Lower lobe of right lung (tissue), 2 donors: ENCODE data around the gene AGPAT3. TPM values are rescaled to one million over a fixed set of nuclear protein-coding genes. Genes with fewer than 3 reads are reported as not detected.

ENCODE experiments used
- ATAC-seq, 2 donors: fragments of 200-7000 bp; cut with Tn5 transposase; one replicate each; pipeline ENCODE4 v1.9.1; 2020 to 2022; ENCODE audit warnings: mild to moderate bottlenecking in 2 of 2, moderate library complexity in 2 of 2
- DNase-seq: peaks from one replicate; pipeline ENCODE4 v3.0.0-alpha.2; 2020
- H3K27ac ChIP-seq: fragments of 200-600 bp; one replicate; pipeline ENCODE4 v1.8.0; 2022
- H3K27me3 ChIP-seq: fragments of 200-600 bp; one replicate; pipeline ENCODE4 v1.8.0; 2022; ENCODE audit warnings: low read depth
- H3K36me3 ChIP-seq: fragments of 200-600 bp; one replicate; pipeline ENCODE4 v1.8.0; 2022; ENCODE audit warnings: mild to moderate bottlenecking
- H3K4me1 ChIP-seq: fragments of 200-600 bp; one replicate; pipeline ENCODE4 v1.8.0; 2022
- H3K4me3 ChIP-seq: fragments of 200-600 bp; one replicate; pipeline ENCODE4 v1.8.0; 2022; ENCODE audit warnings: mild to moderate bottlenecking
- H3K9me3 ChIP-seq: fragments of 200-600 bp; one replicate; pipeline ENCODE4 v1.8.0; 2022
- intact Hi-C: fragments of 100-400 bp; cut with DNase I; formaldehyde crosslinking; loops from one replicate; pipeline ENCODE4 v1.11.0; 2022
- total RNA-seq: library from RNA; stranded (reverse); fragmentation: NEBNext Ultra II Directional; extraction: Animal tissue kit (Norgen Biotek cat#: 25700); gene quantifications from one replicate; pipeline ENCODE4 v1.2.1, GENCODE V29; 2021
- TF ChIP-seq, protein P1 (sequence below): fragments of 200-600 bp; IDR thresholded peaks from one replicate; pipeline ENCODE4 v1.8.0; 2022; ENCODE audit warnings: antibody characterized with exemption, mild to moderate bottlenecking
- donor health status: DM: no; HTN: yes; CAD: no; lungs with severe emphysema.

AGPAT3 gene
- total RNA-seq, 1 donor from 2014 or later: 83.3 TPM

DNA sequence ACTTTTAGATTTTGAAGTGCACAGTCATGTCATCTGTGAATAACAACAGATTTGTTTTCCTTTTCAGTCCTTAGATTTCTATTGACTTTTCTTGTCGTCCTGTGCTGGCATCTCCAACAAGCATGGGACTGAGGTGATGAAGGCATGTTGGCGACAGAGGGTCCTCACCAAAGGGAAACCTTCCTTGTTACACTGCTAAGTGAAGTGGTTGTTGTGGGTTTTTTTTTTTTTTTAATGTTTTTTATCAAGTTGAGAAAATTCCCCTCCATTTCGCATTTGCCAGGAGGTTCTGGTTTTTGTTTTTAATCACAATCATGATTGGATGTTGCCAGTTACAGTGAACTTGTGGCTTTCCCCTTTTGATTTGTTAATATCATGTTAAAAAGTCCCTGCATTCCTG, 24.0 kb downstream of the AGPAT3 start:
- Histone ChIP-seq H3K27ac (no peak overlapping the region), H3K4me3 (no peak overlapping the region), H3K9me3 (no peaks in the 10 kb centered on the region), H3K4me1 (peaks cover 39% of the 10 kb centered on the region), H3K36me3 (peaks cover 10% of the 10 kb centered on the region), H3K27me3 (no peaks in the 10 kb centered on the region)
- DNase-seq: no peak
- TF ChIP-seq, protein P1, sequence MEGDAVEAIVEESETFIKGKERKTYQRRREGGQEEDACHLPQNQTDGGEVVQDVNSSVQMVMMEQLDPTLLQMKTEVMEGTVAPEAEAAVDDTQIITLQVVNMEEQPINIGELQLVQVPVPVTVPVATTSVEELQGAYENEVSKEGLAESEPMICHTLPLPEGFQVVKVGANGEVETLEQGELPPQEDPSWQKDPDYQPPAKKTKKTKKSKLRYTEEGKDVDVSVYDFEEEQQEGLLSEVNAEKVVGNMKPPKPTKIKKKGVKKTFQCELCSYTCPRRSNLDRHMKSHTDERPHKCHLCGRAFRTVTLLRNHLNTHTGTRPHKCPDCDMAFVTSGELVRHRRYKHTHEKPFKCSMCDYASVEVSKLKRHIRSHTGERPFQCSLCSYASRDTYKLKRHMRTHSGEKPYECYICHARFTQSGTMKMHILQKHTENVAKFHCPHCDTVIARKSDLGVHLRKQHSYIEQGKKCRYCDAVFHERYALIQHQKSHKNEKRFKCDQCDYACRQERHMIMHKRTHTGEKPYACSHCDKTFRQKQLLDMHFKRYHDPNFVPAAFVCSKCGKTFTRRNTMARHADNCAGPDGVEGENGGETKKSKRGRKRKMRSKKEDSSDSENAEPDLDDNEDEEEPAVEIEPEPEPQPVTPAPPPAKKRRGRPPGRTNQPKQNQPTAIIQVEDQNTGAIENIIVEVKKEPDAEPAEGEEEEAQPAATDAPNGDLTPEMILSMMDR: no peak
- intact Hi-C loops: no loop called here
- no peak for ATAC-seq

DNA sequence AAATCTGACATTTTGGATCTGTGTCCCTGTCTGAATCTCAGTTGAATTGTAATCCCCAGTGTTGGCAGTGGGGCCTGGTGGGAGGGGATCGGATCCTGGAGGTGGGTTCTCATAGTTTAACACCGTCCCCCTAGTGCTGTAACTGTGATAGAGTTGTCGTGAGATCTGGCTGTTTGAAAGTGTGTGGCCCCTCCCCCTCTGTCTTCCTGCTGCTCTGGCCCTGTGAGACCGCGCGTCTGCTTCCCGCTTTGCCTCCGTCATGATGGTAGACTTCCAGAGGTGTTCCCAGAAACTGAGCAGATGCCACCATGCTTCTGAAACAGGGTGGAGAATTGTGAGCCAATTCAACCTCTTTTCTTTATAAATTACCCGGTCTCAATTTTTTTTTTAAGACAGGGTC, 25.0 kb downstream of the AGPAT3 start:
- no peak overlapping the region for H3K4me3 ChIP-seq
- ATAC-seq (no peak), DNase-seq (no peak)
- peaks cover 39% of the 10 kb centered on the region for H3K4me1 ChIP-seq
- H3K27me3 ChIP-seq: no peaks in the 10 kb centered on the region
- TF ChIP-seq, protein P1: no peak
- H3K36me3 ChIP-seq: peaks cover 10% of the 10 kb centered on the region
- H3K9me3 ChIP-seq: no peaks in the 10 kb centered on the region
- intact Hi-C loops: no loop called here
- H3K27ac ChIP-seq: no peak overlapping the region

DNA sequence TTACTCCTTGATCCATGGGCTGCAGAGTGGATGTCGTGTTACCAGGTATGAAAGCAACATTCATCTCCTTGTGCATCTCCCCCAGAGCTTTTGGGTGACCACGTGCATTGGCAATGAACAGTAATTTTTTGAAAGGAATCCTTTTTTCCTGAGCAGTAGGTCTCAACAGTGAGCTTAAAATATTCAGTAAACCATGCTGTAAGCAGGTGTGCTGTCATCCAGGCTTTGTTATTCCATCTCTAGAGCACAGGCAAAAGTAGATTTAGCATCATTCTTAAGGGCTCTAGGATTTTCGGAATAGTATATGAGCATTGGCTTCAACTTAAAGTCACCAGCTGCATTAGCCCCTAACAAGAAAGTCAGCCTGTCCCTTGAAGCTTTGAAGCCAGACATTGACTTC, 27.3 kb downstream of the AGPAT3 start:
- Histone ChIP-seq H3K4me3 (no peak overlapping the region), H3K36me3 (peaks cover 8% of the 10 kb centered on the region), H3K4me1 (peaks cover 42% of the 10 kb centered on the region), H3K27ac (no peak overlapping the region), H3K9me3 (no peaks in the 10 kb centered on the region), H3K27me3 (no peaks in the 10 kb centered on the region)
- ATAC-seq (no peak), DNase-seq (no peak)
- intact Hi-C loops: no loop called here
- TF ChIP-seq, protein P1: no peak

DNA sequence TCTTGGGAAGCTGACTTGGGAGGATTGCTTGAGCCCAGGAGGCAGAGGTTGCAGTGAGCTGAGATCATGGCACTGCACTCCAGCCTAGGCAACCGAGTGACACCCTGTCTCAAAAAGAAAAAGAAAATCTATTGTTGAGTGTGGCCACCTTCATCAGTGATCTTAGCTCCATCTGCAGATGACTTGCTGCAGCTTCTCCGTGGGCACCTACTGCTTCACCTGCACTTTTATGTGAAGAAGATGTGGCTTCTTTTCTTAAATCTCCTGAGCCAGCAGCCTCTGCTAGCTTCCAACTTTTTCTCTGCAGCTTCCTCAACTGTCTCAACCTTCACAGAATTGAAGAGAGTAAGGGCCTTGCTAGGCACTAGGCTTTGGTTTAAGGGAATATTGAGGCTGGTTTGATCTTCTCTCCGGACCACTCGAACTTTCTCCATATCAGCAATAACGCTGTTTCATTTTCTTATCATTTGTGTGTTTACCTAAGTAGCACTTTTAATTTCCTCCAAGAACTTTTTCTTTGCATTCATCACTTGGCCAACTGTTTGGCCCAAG, 28.0 kb downstream of the AGPAT3 start:
- DNase-seq (no peak), ATAC-seq (peak in 1 of 2 donors; percentile 36)
- intact Hi-C loops: no loop called here
- Histone ChIP-seq H3K27me3 (no peaks in the 10 kb centered on the region), H3K4me1 (peaks cover 42% of the 10 kb centered on the region), H3K9me3 (no peaks in the 10 kb centered on the region), H3K27ac (peak overlapping the region; percentile 53), H3K4me3 (no peak overlapping the region), H3K36me3 (peaks cover under 1% of the 10 kb centered on the region)
- TF ChIP-seq, protein P1: no peak

DNA sequence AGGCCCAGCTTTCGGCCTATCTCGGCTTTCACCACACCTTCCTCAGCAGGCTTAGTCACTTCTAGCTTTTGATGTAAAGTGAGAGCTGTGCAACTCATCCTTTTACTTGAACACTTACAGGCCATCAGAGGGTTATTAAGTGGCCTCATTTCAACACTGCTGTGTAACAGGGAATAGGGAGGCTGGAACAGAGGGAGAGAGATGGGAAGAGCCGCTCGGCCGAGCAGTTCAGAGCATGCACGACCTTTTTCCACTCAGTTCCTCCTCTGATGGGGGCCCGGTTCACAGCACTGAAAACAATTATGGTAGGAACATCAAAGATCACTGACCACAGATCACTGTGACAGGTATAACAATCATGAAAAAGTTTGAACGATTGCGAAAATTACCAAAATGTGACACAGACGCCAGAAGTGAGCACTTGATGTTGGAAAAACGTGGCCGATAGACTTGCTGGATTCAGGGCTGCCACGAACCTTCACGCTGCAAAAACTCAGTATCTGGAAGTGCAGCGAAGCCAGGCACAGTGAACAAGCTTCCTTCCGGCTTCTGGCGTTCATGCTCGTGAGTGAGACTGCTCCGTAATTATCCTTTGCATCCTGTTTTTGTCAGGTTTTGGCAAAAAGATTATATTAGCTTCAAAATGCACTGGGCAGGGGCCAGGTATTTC, 28.6 kb downstream of the AGPAT3 start:
- Histone ChIP-seq H3K4me3 (peak overlapping the region; percentile 39), H3K36me3 (no peaks in the 10 kb centered on the region), H3K4me1 (peaks cover 42% of the 10 kb centered on the region), H3K27ac (peak overlapping the region; percentile 53), H3K27me3 (no peaks in the 10 kb centered on the region), H3K9me3 (no peaks in the 10 kb centered on the region)
- ATAC-seq: peak; percentile 89 to 92
- intact Hi-C loops: no loop called here
- DNase-seq: no peak
- TF ChIP-seq, protein P1: no peak
